ENCODE results near the gene PTX4.

The PTX4 gene

GRCh38 chr16:1468426-1468810, 20.3 kb downstream of the PTX4 start:
- TF ChIP-seq SIN3A (IDR thresholded peaks at IDR 0.05; ENCODE audit: borderline replicate concordance, insufficient read depth, low read length) (no peak), FOXP2 (optimal IDR thresholded peaks at IDR 0.05; ENCODE audit: borderline replicate concordance, extremely low read depth, extremely low read length, insufficient read depth) (no peak), POLR2AphosphoS5 (IDR thresholded peaks at IDR 0.05; ENCODE audit: low read depth, low read length) (no peak), TAF1 (IDR thresholded peaks at IDR 0.05; ENCODE audit: borderline replicate concordance, insufficient read depth, low read length) (no peak)
- TF ChIP-seq, protein P1, sequence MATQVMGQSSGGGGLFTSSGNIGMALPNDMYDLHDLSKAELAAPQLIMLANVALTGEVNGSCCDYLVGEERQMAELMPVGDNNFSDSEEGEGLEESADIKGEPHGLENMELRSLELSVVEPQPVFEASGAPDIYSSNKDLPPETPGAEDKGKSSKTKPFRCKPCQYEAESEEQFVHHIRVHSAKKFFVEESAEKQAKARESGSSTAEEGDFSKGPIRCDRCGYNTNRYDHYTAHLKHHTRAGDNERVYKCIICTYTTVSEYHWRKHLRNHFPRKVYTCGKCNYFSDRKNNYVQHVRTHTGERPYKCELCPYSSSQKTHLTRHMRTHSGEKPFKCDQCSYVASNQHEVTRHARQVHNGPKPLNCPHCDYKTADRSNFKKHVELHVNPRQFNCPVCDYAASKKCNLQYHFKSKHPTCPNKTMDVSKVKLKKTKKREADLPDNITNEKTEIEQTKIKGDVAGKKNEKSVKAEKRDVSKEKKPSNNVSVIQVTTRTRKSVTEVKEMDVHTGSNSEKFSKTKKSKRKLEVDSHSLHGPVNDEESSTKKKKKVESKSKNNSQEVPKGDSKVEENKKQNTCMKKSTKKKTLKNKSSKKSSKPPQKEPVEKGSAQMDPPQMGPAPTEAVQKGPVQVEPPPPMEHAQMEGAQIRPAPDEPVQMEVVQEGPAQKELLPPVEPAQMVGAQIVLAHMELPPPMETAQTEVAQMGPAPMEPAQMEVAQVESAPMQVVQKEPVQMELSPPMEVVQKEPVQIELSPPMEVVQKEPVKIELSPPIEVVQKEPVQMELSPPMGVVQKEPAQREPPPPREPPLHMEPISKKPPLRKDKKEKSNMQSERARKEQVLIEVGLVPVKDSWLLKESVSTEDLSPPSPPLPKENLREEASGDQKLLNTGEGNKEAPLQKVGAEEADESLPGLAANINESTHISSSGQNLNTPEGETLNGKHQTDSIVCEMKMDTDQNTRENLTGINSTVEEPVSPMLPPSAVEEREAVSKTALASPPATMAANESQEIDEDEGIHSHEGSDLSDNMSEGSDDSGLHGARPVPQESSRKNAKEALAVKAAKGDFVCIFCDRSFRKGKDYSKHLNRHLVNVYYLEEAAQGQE (IDR thresholded peaks at IDR 0.05; ENCODE audit: insufficient read depth in 1 of 2, low read depth in 2 of 2, low read length in 2 of 2), result no peak

DNA sequence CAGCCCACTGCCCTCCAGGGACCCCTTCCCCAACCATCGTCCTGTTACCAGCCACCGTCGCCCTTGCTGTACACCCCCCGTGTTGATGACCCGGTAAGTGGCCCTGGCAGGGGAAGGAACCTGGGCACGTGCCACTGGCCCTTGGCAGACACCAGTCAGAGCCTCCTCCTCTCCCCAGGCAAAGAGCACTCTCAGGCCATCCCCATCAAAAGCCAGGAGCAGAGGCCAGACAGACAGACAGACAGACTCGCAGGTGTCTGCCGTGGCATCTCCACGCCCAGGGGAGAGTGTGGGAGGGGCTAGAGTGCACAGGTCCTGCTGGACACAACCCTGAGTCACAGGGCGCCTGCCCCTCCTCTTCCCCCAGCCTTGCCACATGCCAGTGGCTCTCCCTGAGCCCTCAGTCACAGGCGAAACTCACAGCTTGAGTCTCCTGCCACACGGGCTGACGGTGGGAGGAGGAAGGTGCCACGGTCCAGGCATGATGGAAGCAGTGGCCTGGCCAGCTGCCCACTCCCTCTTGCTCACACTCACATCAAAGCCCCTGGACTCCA, 21.7 kb downstream of the PTX4 start:
- no peak for TF ChIP-seq SIN3A (IDR thresholded peaks at IDR 0.05; ENCODE audit: borderline replicate concordance, insufficient read depth, low read length)
- TF ChIP-seq FOXP2 (optimal IDR thresholded peaks at IDR 0.05; ENCODE audit: borderline replicate concordance, extremely low read depth, extremely low read length, insufficient read depth), result no peak

DNA sequence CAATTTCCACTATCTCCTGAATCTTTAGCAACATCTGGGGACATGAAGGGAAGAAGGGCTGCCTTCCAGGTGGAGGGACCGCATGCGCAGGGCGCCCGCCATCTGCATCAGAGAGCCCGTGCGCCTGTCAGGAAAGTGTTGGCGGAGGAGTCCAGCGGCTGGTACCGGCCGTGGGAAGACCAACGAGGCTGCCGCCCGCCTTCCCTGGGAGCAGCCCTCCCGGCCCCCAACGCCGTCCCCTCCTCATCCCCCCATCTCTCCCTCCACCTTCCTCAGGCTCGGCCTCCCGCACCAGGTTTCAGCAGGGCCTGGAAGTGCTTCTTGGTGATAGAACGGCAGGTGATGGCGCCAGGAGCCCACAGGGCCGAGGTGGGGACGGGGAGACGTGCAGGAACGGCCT, 22.7 kb downstream of the PTX4 start:
- TF ChIP-seq SIN3A (IDR thresholded peaks at IDR 0.05; ENCODE audit: borderline replicate concordance, insufficient read depth, low read length), result no peak
- TF ChIP-seq POLR2AphosphoS5 (IDR thresholded peaks at IDR 0.05; ENCODE audit: low read depth, low read length), result no peak
- TF ChIP-seq FOXP2 (optimal IDR thresholded peaks at IDR 0.05; ENCODE audit: borderline replicate concordance, extremely low read depth, extremely low read length, insufficient read depth), result no peak
- TF ChIP-seq, protein P1 (IDR thresholded peaks at IDR 0.05; ENCODE audit: insufficient read depth in 1 of 2, low read depth in 2 of 2, low read length in 2 of 2), result no peak
- TF ChIP-seq TAF1 (IDR thresholded peaks at IDR 0.05; ENCODE audit: borderline replicate concordance, insufficient read depth, low read length), result no peak

- TF ChIP-seq FOXP2 (optimal IDR thresholded peaks at IDR 0.05; ENCODE audit: borderline replicate concordance, extremely low read depth, extremely low read length, insufficient read depth) (no peak), POLR2AphosphoS5 (IDR thresholded peaks at IDR 0.05; ENCODE audit: low read depth, low read length) (no peak), TAF1 (IDR thresholded peaks at IDR 0.05; ENCODE audit: borderline replicate concordance, insufficient read depth, low read length) (no peak), SIN3A (IDR thresholded peaks at IDR 0.05; ENCODE audit: borderline replicate concordance, insufficient read depth, low read length) (no peak)
- TF ChIP-seq, protein P1 (IDR thresholded peaks at IDR 0.05; ENCODE audit: insufficient read depth in 1 of 2, low read depth in 2 of 2, low read length in 2 of 2), result no peak
Measured at GRCh38 chr16:1465567-1465915, 23.2 kb downstream of the PTX4 start.

DNA sequence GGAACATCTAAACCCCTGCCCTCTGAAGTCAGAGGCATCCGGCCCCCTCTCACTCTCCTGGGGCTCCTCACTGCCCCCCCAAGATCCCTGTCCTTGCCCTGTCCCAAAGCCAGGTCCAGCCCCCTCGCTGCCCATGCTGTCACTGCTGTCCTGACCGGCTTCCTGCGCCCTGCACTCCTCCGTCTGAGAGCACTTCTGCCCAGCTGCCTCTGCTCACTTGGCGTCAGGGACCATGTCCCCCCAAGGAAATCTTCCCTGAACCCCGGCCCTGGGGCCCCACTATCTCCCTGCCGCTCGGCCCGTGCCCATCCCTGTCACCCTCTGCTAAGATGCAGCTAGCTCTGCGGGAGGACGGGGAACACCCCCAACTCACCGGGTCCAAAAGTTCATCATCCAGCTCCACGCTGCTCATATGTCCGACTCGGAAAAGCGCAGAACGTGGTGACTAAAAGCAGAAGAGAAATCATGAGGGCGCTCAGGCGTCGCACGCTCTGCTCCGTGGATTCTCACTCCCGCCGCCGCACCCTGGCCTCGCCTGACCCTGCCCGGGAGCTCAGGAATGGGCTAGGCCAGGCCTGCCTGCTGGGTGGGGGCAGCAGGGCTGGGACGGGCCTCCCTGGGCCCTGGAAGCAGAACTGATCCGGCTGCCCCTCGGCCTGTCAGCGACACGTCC, 23.7 kb downstream of the PTX4 start:
- TF ChIP-seq SIN3A (IDR thresholded peaks at IDR 0.05; ENCODE audit: borderline replicate concordance, insufficient read depth, low read length) (no peak), FOXP2 (optimal IDR thresholded peaks at IDR 0.05; ENCODE audit: borderline replicate concordance, extremely low read depth, extremely low read length, insufficient read depth) (no peak), POLR2AphosphoS5 (IDR thresholded peaks at IDR 0.05; ENCODE audit: low read depth, low read length) (no peak)

DNA sequence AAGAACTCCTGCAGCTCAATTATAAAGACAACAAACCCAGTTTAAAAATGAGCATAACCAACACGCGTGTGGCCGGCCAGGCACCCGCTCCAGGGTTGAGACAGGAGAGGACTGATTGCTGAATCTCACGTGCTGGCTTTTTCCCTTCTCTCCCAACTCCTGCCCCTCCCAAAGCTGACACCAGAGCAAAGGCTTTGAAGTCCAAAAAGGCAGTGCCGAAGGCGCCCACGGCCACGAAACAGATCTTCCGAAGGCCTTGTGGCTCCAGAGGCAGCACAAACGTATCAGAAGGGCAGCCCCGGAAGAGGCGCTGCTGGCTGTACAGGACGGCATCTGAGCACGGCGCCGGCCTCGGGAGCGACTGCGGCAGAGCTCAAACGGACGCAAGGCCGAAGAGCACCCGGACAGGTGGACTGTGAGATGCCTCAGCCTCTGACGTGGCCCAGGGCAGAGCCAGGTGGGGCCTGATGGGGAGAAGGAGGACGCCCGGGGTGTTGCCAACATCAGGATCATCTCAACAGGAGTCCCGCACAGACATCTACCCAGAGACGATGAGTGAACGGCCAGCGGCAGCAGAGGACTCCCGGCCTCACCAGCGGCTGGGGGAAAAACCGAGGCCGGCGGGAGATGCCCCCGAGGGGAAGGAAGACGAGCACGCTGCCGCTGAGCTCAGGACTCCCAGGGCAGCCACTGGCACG, 24.4 kb downstream of the PTX4 start:
- TF ChIP-seq, protein P1 (IDR thresholded peaks at IDR 0.05; ENCODE audit: insufficient read depth in 1 of 2, low read depth in 2 of 2, low read length in 2 of 2), result no peak
- TF ChIP-seq FOXP2 (optimal IDR thresholded peaks at IDR 0.05; ENCODE audit: borderline replicate concordance, extremely low read depth, extremely low read length, insufficient read depth) (no peak), SIN3A (IDR thresholded peaks at IDR 0.05; ENCODE audit: borderline replicate concordance, insufficient read depth, low read length) (no peak), POLR2AphosphoS5 (IDR thresholded peaks at IDR 0.05; ENCODE audit: low read depth, low read length) (no peak), TAF1 (IDR thresholded peaks at IDR 0.05; ENCODE audit: borderline replicate concordance, insufficient read depth, low read length) (no peak)

Measured in PFSK-1 (cell line).